ENCODE measurements around the gene ACR. TPM values are rescaled to one million over a fixed set of nuclear protein-coding genes. Genes with fewer than 3 reads are reported as not detected.
A peak's percentile ranks its signal among the peaks of the same experiment; 100 is the strongest.

ACR gene
- total and polyA plus RNA-seq, 2 of the 13 experiments (the other 11 are each of a cell fraction or from before 2014, with no cell fraction given): 0.15 TPM; not detected in 1

DNA sequence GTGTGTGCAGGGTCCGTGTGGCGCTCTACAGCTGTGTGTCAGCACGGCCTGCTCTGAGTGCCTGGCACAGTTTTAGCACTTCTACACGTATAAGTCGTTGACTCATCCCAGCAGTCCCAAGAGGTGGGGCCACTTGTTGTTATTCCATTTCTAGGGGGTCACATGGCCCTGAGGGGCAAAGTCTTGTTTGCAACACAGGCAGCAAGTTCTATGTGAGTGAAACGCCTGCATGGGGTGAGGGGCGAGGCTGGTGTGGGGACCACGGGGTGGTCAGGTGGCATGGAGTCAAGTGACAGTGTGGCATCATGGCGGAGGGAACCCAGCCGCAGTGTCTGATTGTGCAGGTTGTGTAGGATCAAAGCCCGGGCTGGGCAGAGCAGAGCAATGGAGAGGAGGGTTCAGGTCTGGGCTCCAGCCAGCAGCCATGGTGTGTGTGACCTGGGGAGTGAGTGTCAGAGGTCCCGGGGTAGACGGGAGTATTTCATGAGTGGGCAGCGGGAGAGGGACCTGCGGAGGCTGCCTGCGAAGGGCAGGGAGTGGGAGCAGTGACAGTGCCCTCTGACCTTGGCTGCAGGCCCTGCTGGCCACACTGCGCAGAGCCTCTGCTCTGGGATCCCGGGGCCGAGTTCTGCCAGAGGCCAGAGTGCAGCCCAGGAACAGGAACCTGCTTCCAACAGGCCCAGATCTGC is 37.5 kb upstream of the ACR start (continued):
- TF ChIP-seq, protein P1, sequence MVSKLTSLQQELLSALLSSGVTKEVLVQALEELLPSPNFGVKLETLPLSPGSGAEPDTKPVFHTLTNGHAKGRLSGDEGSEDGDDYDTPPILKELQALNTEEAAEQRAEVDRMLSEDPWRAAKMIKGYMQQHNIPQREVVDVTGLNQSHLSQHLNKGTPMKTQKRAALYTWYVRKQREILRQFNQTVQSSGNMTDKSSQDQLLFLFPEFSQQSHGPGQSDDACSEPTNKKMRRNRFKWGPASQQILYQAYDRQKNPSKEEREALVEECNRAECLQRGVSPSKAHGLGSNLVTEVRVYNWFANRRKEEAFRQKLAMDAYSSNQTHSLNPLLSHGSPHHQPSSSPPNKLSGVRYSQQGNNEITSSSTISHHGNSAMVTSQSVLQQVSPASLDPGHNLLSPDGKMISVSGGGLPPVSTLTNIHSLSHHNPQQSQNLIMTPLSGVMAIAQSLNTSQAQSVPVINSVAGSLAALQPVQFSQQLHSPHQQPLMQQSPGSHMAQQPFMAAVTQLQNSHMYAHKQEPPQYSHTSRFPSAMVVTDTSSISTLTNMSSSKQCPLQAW (CRISPR knock-in tag; IDR thresholded peaks at IDR 0.05): peak; percentile 88
- no peak for TF ChIP-seq MLLT10 (CRISPR knock-in tag; IDR thresholded peaks at IDR 0.05)
- TF ChIP-seq ZFP36L2 (CRISPR knock-in tag; IDR thresholded peaks at IDR 0.05): no peak
- TF ChIP-seq ZSCAN25 (CRISPR knock-in tag; IDR thresholded peaks at IDR 0.05): peak; percentile 13; the same call in 1 of the 2 replicates
- TF ChIP-seq, protein P2, sequence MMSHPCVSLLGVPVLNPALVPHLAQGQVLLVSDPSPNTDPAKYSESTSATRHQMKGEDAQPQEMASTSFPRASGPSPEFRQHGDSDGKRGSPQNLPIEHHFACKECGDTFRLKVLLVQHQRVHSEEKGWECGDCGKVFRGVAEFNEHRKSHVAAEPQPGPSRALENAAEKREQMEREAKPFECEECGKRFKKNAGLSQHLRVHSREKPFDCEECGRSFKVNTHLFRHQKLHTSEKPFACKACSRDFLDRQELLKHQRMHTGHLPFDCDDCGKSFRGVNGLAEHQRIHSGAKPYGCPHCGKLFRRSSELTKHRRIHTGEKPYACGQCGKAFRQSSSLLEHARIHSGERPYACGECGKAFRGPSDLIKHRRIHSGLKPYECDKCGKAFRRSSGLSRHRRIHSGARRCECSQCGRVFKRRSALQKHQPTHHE (CRISPR knock-in tag; IDR thresholded peaks at IDR 0.05; ENCODE audit: borderline replicate concordance): peak; percentile 73
- TF ChIP-seq ZNF530 (CRISPR knock-in tag; IDR thresholded peaks at IDR 0.05; ENCODE audit: low read depth): no peak
- no peak for TF ChIP-seq ZFP36 (IDR thresholded peaks at IDR 0.05; ENCODE audit: borderline replicate concordance, low read depth, low read length, partially characterized antibody)
- TF ChIP-seq ETV6 (CRISPR knock-in tag; conservative IDR thresholded peaks at IDR 0.05): no peak
- TF ChIP-seq ZNF317 (CRISPR knock-in tag; IDR thresholded peaks at IDR 0.05): 0 out of 2 replicates have a peak, but pooled peaks have one; percentile 44
- TF ChIP-seq, protein P3, sequence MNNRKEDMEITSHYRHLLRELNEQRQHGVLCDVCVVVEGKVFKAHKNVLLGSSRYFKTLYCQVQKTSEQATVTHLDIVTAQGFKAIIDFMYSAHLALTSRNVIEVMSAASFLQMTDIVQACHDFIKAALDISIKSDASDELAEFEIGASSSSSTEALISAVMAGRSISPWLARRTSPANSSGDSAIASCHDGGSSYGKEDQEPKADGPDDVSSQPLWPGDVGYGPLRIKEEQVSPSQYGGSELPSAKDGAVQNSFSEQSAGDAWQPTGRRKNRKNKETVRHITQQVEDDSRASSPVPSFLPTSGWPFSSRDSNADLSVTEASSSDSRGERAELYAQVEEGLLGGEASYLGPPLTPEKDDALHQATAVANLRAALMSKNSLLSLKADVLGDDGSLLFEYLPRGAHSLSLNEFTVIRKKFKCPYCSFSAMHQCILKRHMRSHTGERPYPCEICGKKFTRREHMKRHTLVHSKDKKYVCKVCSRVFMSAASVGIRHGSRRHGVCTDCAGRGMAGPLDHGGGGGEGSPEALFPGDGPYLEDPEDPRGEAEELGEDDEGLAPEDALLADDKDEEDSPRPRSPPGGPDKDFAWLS (CRISPR knock-in tag; IDR thresholded peaks at IDR 0.05; ENCODE audit: borderline replicate concordance): no peak
- TF ChIP-seq, protein P4, sequence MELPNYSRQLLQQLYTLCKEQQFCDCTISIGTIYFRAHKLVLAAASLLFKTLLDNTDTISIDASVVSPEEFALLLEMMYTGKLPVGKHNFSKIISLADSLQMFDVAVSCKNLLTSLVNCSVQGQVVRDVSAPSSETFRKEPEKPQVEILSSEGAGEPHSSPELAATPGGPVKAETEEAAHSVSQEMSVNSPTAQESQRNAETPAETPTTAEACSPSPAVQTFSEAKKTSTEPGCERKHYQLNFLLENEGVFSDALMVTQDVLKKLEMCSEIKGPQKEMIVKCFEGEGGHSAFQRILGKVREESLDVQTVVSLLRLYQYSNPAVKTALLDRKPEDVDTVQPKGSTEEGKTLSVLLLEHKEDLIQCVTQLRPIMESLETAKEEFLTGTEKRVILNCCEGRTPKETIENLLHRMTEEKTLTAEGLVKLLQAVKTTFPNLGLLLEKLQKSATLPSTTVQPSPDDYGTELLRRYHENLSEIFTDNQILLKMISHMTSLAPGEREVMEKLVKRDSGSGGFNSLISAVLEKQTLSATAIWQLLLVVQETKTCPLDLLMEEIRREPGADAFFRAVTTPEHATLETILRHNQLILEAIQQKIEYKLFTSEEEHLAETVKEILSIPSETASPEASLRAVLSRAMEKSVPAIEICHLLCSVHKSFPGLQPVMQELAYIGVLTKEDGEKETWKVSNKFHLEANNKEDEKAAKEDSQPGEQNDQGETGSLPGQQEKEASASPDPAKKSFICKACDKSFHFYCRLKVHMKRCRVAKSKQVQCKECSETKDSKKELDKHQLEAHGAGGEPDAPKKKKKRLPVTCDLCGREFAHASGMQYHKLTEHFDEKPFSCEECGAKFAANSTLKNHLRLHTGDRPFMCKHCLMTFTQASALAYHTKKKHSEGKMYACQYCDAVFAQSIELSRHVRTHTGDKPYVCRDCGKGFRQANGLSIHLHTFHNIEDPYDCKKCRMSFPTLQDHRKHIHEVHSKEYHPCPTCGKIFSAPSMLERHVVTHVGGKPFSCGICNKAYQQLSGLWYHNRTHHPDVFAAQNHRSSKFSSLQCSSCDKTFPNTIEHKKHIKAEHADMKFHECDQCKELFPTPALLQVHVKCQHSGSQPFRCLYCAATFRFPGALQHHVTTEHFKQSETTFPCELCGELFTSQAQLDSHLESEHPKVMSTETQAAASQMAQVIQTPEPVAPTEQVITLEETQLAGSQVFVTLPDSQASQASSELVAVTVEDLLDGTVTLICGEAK (IDR thresholded peaks at IDR 0.05): no peak
- TF ChIP-seq, protein P4 (CRISPR knock-in tag; IDR thresholded peaks at IDR 0.05): peak; percentile 30; the same call in 1 of the 2 replicates
- TF ChIP-seq, protein P5, sequence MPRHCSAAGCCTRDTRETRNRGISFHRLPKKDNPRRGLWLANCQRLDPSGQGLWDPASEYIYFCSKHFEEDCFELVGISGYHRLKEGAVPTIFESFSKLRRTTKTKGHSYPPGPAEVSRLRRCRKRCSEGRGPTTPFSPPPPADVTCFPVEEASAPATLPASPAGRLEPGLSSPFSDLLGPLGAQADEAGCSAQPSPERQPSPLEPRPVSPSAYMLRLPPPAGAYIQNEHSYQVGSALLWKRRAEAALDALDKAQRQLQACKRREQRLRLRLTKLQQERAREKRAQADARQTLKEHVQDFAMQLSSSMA (CRISPR knock-in tag; IDR thresholded peaks at IDR 0.05): 0 out of 2 replicates have a peak, but pooled peaks have one; percentile 23
- TF ChIP-seq ZNF570 (CRISPR knock-in tag; IDR thresholded peaks at IDR 0.05; ENCODE audit: borderline replicate concordance): no peak

All from HepG2 (cell line).